Liver (tissue), 3 donors: ENCODE data around the gene KLF18.

ENCODE experiments used
- RXRA ChIP-seq, 2 donors: IDR thresholded peaks; 2 replicates each; pipeline ENCODE4 v1.6.1; 2017 to 2018; ENCODE audit warnings: antibody characterized with exemption in 2 of 2, mild to moderate bottlenecking in 1 of 2
- YY1 ChIP-seq: IDR thresholded peaks from 2 replicates; pipeline ENCODE4 v1.6.1; 2016; ENCODE audit warnings: antibody characterized with exemption, mild to moderate bottlenecking
- TF ChIP-seq, protein P1 (sequence below): fragments of 150-350 bp; IDR thresholded peaks from 2 replicates; pipeline ENCODE4 v1.5.1; 2017; ENCODE audit warnings: improper control_type of control experiment, low read depth, low read length; ENCODE audit not compliant: missing input control
- TF ChIP-seq, protein P2 (sequence below): IDR thresholded peaks from 2 replicates; pipeline ENCODE4 v1.6.1; 2016; ENCODE audit warnings: antibody characterized with exemption, mild to moderate bottlenecking
- donor health status: healthy.
- donor health status: healthy.

DNA sequence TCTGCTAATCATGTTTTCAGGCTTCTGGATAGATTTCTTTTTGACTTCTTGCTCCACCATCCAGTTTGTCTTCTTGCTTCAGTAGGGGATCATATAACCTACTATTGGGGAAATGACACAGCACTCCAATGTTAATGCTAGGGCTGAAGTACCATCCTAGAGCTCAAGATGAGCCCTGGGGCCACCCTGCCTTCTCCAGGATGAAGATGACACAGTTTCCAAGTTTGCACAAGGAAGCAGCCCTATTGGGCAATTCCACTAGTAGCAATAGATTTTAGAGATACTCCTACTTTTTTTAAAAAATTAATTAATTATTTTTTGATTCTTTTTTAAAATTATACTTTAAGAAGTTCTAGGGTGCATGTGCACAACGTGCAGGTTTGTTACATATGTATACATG, 11.3 kb upstream of the KLF18 start:
- TF ChIP-seq, protein P1, sequence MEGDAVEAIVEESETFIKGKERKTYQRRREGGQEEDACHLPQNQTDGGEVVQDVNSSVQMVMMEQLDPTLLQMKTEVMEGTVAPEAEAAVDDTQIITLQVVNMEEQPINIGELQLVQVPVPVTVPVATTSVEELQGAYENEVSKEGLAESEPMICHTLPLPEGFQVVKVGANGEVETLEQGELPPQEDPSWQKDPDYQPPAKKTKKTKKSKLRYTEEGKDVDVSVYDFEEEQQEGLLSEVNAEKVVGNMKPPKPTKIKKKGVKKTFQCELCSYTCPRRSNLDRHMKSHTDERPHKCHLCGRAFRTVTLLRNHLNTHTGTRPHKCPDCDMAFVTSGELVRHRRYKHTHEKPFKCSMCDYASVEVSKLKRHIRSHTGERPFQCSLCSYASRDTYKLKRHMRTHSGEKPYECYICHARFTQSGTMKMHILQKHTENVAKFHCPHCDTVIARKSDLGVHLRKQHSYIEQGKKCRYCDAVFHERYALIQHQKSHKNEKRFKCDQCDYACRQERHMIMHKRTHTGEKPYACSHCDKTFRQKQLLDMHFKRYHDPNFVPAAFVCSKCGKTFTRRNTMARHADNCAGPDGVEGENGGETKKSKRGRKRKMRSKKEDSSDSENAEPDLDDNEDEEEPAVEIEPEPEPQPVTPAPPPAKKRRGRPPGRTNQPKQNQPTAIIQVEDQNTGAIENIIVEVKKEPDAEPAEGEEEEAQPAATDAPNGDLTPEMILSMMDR, result no peak
- TF ChIP-seq RXRA (IDR thresholded peaks at IDR 0.05) (no peak), YY1 (no peak)
- TF ChIP-seq, protein P2, sequence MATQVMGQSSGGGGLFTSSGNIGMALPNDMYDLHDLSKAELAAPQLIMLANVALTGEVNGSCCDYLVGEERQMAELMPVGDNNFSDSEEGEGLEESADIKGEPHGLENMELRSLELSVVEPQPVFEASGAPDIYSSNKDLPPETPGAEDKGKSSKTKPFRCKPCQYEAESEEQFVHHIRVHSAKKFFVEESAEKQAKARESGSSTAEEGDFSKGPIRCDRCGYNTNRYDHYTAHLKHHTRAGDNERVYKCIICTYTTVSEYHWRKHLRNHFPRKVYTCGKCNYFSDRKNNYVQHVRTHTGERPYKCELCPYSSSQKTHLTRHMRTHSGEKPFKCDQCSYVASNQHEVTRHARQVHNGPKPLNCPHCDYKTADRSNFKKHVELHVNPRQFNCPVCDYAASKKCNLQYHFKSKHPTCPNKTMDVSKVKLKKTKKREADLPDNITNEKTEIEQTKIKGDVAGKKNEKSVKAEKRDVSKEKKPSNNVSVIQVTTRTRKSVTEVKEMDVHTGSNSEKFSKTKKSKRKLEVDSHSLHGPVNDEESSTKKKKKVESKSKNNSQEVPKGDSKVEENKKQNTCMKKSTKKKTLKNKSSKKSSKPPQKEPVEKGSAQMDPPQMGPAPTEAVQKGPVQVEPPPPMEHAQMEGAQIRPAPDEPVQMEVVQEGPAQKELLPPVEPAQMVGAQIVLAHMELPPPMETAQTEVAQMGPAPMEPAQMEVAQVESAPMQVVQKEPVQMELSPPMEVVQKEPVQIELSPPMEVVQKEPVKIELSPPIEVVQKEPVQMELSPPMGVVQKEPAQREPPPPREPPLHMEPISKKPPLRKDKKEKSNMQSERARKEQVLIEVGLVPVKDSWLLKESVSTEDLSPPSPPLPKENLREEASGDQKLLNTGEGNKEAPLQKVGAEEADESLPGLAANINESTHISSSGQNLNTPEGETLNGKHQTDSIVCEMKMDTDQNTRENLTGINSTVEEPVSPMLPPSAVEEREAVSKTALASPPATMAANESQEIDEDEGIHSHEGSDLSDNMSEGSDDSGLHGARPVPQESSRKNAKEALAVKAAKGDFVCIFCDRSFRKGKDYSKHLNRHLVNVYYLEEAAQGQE, result no peak
